Measurements from ENCODE around the gene EMB. TPM values are rescaled to one million over a fixed set of nuclear protein-coding genes. Genes with fewer than 3 reads are reported as not detected.
"Not testable (repeated sequence)": the region's sequence is repeated elsewhere in the genome, so short reads cannot be mapped to it uniquely, and the experiment has no call there.

Gene EMB
- polyA plus RNA-seq, 1 donor, result 2.7 TPM

GRCh38 chr5:50421184-50421950 is 19.7 kb downstream of the EMB start:
- not testable (repeated sequence) for DNase-seq

DNA sequence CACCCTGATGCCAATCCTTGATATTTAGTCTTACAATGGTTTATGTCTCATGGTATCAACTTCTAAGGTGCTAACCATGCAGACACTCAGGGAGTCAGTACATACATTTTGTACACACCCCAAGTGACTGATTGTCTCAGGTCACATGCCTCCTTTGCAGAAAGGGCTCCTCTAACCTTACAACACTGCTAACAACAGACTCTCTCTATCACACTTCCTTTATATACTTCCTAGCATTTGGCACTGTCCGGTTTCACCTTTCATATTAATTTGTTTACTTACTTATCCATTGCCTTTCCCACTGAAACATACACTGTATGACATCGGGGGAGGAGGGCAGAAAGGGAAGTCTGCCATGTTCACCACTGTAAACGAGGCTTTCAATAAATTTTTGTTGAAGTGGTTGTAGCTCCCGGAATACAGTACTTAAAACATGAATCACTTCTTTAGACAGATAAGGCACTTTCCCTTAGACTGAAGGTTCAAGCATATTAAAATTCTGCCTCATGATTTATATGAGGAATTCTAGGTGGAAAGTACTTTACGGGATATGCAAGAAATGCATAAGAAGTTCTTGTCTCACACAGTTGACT is 20.6 kb downstream of the EMB start:
- DNase-seq, result no peak

GRCh38 chr5:50419656-50420055 is 21.4 kb downstream of the EMB start:
- not testable (repeated sequence) for DNase-seq

DNA sequence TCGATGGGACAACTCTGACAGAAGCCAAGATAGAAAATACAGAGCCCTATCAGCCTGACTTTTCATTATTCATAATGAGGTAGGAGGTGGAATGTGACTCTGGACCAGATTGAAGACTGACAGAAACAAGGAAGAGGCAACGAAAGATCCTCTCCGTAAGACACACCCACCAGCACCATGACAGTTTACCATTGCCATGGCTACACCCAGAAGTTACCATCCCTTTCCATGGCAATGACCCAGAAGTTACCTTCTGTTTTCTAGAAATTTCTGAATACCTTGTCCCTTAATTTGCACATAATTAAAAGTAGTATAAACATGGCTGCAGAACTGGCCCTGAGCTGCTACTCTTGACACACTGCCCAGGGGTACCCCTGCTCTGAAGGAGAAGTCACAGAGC is 24.5 kb downstream of the EMB start:
- not testable (repeated sequence) for DNase-seq

DNA sequence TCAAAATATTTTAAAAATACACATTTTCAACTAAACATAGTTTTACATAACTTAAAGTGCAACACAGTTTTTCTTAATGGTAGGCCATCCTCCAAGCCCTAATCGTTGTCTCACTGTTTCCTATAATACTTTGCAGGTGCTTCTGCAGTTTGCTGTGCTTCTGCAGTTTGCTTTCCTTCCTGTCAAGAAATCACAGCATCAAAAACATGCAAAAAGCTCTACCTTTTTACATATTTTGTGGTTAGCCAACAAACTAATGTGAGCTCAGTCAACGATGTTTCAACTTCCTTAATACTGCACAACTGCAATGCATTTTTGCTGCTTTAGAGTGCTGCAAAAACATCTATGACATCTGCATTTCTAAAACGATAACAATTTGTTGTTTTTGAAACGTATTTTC is 25.2 kb downstream of the EMB start:
- no peak for DNase-seq

- DNase-seq, result not testable (repeated sequence)
Measured at GRCh38 chr5:50410932-50411331, 30.2 kb downstream of the EMB start.

DNA sequence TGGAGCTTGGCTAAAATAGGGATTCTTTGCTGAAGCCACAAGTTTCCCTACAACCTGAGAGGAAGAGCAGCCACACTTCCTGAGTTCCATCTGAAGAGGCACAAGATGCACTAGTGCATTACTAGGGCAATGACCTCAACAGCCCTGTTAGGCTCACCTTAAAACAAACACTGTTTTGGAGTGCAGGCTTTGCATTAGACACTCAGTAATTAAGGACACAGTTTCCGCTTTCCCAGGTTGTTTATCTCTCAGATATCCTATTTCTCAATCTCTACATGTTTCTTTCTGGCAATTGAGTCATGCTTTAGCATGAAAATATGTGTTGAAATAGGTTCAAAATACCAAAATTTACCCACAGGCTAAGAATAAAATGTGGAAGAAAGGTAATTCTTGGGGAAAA is 34.2 kb downstream of the EMB start:
- no peak for DNase-seq

DNA sequence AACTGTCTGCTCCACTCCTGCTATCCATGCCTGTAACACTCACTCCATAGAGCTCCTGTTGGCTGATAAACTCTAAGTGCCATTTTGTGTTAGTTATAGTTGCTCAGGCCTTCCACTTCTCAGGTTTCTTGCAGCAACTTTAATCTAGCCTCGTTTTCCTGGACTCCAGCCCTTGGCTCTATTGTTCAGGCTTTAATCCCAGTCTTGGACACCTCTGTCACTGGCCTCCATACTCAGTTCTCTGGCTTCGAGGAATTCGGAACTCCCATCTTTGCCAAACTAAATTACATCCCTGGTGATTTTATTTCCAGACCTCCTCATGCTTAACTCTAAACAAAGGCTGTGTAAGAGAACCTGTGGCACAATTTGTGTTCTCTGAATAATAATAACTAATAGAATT is 39.8 kb downstream of the EMB start:
- DNase-seq, result peak; percentile 65

- not testable (repeated sequence) for DNase-seq
Measured at GRCh38 chr5:50393925-50394609, 47.0 kb downstream of the EMB start.

DNA sequence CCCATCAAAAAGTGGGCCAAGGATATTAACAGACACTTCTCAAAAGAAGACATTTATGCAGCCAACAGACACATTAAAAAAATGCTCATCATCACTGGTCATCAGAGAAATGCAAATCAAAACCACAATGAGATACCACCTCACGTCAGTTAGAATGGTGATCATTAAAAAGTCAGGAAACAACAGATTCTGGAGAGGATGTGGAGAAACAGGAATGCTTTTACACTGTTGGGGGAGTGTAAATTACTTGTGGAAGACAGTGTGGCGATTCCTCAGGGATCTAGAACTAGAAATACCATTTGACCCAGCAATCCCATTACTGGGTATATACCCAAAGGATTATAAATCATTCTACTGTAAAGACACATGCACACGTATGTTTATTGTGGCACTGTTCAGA is 48.8 kb downstream of the EMB start:
- DNase-seq, result not testable (repeated sequence)

DNA sequence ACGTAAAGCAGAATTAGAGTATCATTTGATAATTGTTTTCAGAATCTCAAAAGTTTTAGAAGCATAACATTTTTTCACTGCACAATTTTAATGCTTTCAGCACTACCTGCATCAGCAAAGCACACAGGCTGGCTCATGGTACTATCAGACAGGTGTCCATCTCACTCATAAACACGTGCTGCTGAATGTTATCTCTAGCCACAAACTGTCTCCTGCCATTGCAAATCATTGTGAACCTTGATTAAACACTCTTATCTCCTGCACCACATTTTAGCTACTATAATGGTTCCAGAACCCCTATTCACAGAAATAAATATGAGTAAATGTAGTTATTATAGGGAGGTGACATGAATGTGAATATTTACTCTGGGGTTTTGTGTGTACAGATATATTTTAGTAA is 56.7 kb downstream of the EMB start:
- not testable (repeated sequence) for DNase-seq

DNA sequence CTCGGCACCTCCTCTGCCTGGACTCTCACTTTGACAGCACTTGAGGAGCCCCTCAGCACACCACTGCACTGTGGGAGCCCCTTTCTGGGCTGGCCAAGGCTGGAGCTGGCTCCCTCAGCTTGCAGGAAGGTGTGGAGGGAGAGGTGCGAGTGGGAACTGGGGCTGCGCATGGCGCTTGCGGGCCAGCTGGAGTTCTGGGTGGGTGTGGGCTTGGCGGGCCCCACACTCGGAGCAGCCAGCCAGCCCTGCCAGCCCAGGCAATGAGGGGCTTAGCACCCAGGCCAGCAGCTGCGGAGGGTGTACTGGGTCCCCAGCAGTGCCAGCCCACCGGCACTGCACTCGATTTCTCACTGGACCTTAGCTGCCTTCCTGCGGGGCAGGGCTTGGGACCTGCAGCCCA is 64.4 kb downstream of the EMB start:
- not testable (repeated sequence) for DNase-seq

- not testable (repeated sequence) for DNase-seq
Measured at GRCh38 chr5:50369287-50370033, 71.6 kb downstream of the EMB start.

DNA sequence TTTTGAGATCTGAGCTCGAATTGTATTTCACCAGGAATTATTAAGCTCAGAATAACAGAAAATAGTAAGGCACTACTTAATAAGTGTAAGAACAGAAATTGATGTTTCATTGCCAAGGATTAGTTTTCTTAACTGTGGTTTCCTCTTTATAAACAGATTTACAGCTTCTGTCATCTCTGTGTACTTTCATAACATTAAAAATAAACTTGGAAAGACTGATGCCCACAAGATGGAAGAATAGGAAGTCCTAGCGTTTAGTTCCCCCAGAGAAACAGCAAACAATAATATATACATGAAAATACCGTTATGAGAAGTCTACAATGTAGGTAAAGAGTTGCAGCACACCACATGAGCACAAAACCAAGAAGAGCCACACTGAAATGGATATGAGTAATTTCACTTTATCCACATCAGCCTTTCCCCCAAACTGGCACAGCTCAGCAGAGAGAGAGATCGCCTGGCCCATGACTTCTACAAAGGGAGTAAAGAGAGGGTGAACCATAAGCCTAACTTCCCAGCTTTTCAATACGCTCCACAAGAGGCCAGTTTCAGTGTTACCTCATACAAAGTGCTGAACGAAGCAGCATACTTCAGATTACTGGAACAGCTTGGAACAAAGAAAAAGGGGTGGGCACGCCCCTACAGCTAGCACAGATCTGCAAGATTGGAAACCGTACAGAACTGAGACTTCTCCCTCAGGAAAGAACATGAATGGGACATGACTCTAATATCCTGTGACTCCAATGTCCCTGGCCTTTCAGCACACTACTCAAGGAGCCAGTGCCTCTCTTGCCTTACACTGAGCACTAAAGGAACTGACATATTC is 75.4 kb downstream of the EMB start:
- DNase-seq, result no peak

DNA sequence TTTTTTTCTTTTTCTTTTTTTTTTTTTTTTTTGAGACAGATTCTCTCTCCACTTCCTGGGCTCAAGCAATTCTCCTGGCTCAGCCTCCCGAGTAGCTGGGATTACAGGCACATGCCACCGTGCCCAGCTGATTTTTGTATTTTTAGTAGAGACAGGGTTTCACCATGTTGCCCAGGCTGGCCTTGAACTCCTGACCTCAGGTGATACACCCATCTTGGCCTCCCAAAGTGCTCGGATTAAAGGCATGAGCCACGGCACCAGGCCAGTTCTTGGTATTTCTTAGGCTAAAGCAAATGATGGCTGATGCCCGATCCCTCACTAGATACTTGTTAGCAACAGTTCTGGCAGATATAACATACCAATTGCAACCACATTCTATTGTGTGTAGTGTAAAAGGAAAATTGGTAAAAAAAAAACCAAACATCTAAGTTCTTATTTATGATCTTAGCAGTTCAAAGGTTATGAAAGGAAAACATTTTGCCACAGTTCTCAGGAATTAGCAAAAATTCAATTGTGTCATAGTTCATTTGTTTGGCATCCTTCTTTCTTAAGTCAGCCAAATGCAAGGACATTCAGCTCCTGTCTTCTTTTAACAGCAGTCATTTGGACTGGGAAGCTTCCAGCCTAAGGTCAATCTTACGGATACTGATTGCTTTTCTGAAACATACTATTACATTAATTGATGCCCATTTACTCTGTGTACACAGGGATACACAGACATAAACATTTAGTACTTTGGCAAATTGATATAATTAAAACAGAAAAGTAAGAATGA is 76.4 kb downstream of the EMB start:
- not testable (repeated sequence) for DNase-seq

DNA sequence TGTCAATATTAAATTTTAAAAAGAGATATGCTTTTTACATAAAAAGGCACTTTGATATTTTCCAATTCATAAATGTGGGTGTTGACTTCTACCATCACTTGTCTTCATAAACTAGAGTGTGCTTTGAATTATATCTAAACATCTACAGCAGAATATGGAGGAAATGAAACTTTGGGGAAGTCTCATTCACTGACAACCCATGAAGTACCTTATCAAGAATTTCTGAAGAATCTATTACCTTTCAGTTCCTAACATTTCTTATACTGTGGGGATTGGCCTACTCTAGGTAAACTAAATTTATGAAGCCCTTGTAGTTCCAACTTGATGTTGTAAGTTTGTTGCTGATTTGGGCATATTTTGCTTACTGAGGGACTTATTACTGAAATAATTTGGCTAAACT is 81.9 kb downstream of the EMB start:
- no peak for DNase-seq

GRCh38 chr5:50352382-50352781 is 88.7 kb downstream of the EMB start:
- no peak for DNase-seq
